ENCODE measurements around the gene IL36B.

The IL36B gene

GRCh38 chr2:113075030-113075429 is 22.4 kb upstream of the IL36B start:
- no peak for DNase-seq

GRCh38 chr2:113073325-113073834 is 20.7 kb upstream of the IL36B start:
- DNase-seq, result no peak

GRCh38 chr2:113072584-113072983 is 19.9 kb upstream of the IL36B start:
- no peak for DNase-seq

DNA sequence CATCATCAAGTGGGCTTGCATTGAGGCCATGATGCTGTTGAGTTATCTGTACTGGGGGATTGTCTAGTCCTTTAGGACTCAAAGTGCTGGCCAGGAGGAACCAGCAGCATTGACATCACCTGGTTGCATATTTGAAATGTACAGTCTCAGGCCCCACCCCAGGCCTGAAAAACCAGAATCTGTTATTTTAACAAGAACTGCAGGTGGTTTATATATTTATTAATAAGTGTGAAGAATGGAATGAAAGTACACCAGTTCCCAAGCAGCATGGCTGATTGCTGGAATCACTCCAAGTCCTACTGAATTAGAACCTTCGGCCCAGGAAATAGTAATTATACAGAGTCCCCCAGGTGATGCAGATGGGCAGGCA is 17.9 kb upstream of the IL36B start:
- DNase-seq, result no peak

DNA sequence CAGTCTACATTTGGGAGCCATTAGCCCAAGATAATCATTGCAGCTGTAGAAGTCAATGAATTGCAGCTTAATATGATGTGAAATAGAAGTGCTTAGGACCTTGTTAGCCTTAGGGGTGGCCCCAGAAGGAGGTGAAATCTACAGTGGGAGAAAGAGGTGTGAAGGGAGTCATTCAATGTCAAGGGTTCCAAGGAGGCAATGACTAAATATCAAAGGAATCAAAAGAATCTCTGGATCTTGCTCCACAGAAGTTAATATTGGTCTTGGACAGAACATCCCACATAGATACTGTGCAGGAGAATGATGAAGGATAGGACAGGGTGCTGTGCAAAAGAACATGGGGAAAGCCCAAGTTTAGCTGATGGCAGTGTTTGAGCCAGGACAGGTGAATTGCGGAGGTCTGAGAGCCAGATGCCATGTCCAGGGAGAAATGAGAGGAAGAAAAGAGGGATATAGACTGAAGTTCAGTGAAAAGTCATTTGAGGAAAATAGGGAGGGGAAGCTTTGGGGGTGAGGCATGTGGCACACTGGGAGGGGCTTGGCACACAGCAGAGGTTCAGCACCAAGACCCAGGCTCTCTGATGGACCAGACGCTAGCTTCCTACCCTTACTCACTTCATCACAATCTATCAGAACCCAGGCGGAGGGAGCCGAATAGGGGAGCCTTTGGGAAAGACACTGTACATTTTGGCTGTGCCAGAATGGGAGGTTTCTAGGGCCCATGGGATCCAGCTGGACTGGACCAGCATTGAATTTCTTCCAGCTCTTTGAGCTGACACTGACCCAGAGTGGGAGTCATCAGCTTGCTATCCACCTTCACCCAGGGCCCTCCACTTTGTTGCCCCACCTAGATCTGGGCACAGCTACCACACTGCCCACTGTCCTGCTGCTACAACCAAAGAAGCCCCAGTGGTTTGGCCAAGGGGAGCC is 17.3 kb upstream of the IL36B start:
- no peak for DNase-seq

GRCh38 chr2:113068706-113069485 is 16.2 kb upstream of the IL36B start:
- DNase-seq, result no peak

- no peak for DNase-seq
These were observed 15.6 kb upstream of the IL36B start for GRCh38 chr2:113068249-113068648.

- DNase-seq, result no peak
These were observed 15.0 kb upstream of the IL36B start, which contains the start of gene IL1F10 for GRCh38 chr2:113067681-113068080. TSS of gene IL1F10 (plus strand) at chr2:113067970. CDS start at chr2:113072739, 4,769 bp downstream.

GRCh38 chr2:113064898-113065297 is 12.2 kb upstream of the IL36B start:
- no peak for DNase-seq

GRCh38 chr2:113064281-113064680 is 11.6 kb upstream of the IL36B start:
- DNase-seq, result no peak

GRCh38 chr2:113061896-113062770 is 9.5 kb upstream of the IL36B start:
- no peak for DNase-seq

GRCh38 chr2:113061241-113061640 is 8.6 kb upstream of the IL36B start:
- no peak for DNase-seq

GRCh38 chr2:113060796-113061195 is 8.1 kb upstream of the IL36B start:
- no peak for DNase-seq

GRCh38 chr2:113060396-113060795 is 7.7 kb upstream of the IL36B start:
- no peak for DNase-seq

- DNase-seq, result no peak
These were observed 6.6 kb upstream of the IL36B start, which contains the start of gene IL36RN for GRCh38 chr2:113058998-113059960. TSS of gene IL36RN (plus strand) at chr2:113059198. CDS start at chr2:113059439, 241 bp downstream.

GRCh38 chr2:113058411-113058994 is 5.8 kb upstream of the IL36B start:
- DNase-seq, result no peak

GRCh38 chr2:113057117-113057516 is 4.5 kb upstream of the IL36B start:
- DNase-seq, result no peak

DNA sequence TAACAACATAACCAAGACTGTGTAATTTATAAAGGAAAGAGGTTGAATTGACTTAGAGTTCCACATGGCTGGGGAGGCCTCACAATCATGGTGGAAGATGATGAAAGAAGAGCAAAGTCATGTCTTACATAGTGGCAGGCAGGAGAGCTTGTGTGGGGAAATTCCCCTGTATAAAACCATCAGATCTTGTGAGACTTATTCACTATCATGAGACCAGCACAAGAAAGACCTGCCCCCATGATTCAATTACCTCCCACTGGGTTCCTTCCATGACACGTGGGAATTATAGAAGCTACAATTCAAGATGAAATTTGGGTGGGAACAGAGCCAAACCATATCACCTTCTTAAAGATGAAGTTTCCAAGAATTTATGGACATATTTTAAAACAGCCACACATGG is 3.9 kb upstream of the IL36B start:
- no peak for DNase-seq

DNA sequence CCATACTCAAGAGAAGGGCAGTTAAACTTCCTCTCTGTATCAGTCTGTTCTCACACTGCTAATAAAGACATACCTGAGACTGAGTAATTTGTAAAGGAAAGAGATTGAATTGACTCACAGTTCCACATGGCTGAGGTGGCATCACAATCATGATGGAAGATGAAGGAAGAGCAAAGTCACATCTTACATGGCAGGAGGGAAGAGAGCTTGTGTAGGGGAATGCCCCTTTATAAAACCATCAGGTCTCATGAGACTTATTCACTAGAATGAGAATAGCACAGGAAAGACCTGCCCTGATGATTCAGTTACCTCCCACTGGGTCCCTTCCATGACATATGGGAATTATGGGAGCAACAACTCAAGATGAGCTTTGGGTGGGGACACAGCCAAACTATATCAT is 1.4 kb upstream of the IL36B start:
- DNase-seq, result no peak

DNA sequence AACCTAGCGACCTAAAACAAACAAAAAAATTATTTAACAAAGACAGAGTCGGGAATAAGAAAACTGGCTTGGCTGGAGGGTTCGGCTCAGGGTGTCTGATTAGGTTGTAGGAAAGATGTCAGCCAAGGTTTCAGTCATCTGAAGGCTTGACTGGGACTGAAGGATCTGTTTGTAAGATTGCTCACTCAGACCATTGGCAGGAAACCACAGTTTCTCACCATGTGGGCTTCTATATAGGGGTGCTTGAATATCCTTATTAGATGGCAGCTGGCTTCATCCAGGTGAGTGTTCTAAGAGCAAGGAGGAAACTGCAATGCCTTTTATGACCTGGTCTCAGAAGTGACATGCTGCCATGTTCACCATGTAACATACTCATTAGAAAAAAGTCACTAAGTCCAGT is 999 bp upstream of the IL36B start:
- no peak for DNase-seq
